A204.1 (cell line): ENCODE data around the gene ARHGAP42.
"Not testable (repeated sequence)": the region's sequence is repeated elsewhere in the genome, so short reads cannot be mapped to it uniquely, and the experiment has no call there.

ENCODE experiments used
- FAIRE-seq: peaks from 2 replicates; lab custom pipeline; 2012; peaks lifted over from hg19 to GRCh38; lab: Jason Lieb, UNC

The ARHGAP42 gene

GRCh38 chr11:100727410-100727809 is 40.3 kb downstream of the ARHGAP42 start:
- FAIRE-seq, result no peak

GRCh38 chr11:100730266-100730665 is 43.2 kb downstream of the ARHGAP42 start:
- no peak for FAIRE-seq

GRCh38 chr11:100731471-100731870 is 44.4 kb downstream of the ARHGAP42 start:
- no peak for FAIRE-seq

GRCh38 chr11:100732949-100733348 is 45.9 kb downstream of the ARHGAP42 start:
- no peak for FAIRE-seq

- no peak for FAIRE-seq
These were observed 47.8 kb downstream of the ARHGAP42 start for GRCh38 chr11:100734743-100735527.

GRCh38 chr11:100735949-100736675 is 49.0 kb downstream of the ARHGAP42 start:
- no peak for FAIRE-seq

GRCh38 chr11:100738701-100739270 is 51.7 kb downstream of the ARHGAP42 start:
- no peak for FAIRE-seq

GRCh38 chr11:100739666-100740065 is 52.6 kb downstream of the ARHGAP42 start:
- FAIRE-seq, result no peak

- no peak for FAIRE-seq
These were observed 53.4 kb downstream of the ARHGAP42 start for GRCh38 chr11:100740440-100740839.

- FAIRE-seq, result no peak
These were observed 55.0 kb downstream of the ARHGAP42 start for GRCh38 chr11:100741866-100742625.

- FAIRE-seq, result no peak
These were observed 59.4 kb downstream of the ARHGAP42 start for GRCh38 chr11:100746448-100746847.

GRCh38 chr11:100748153-100748552 is 61.1 kb downstream of the ARHGAP42 start:
- FAIRE-seq, result no peak

GRCh38 chr11:100749887-100750565 is 62.9 kb downstream of the ARHGAP42 start:
- FAIRE-seq, result not testable (repeated sequence)

- not testable (repeated sequence) for FAIRE-seq
These were observed 63.4 kb downstream of the ARHGAP42 start for GRCh38 chr11:100750566-100750891.

- FAIRE-seq, result no peak
These were observed 65.5 kb downstream of the ARHGAP42 start for GRCh38 chr11:100752371-100753171.

- no peak for FAIRE-seq
These were observed 66.1 kb downstream of the ARHGAP42 start for GRCh38 chr11:100753172-100753543.

- FAIRE-seq, result no peak
These were observed 66.5 kb downstream of the ARHGAP42 start for GRCh38 chr11:100753571-100753970.

- no peak for FAIRE-seq
These were observed 69.5 kb downstream of the ARHGAP42 start for GRCh38 chr11:100756559-100756958.

GRCh38 chr11:100757646-100758045 is 70.6 kb downstream of the ARHGAP42 start:
- FAIRE-seq, result no peak

- no peak for FAIRE-seq
These were observed 72.0 kb downstream of the ARHGAP42 start for GRCh38 chr11:100759106-100759505.

- no peak for FAIRE-seq
These were observed 72.8 kb downstream of the ARHGAP42 start for GRCh38 chr11:100759856-100760255.
